ENCODE results near the gene RALA.

DNA sequence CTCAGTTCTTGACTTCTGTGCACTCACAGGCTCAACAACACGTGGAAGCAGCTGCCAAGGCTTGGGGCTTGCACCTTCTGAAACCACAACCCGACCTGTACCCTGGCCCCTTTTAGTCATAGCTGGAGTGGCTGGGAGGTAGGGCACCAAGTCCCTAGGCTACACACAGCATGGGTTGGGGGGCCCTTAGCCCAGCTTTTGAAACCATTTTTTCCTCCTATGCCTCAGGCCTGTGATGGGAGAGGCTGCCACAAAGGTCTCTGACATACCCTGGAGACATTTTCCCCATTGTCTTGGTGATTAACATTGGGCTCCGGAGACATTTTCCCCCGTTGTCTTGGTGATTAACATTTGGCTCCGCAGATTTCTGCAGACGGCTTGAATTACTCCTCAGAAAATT is 38.6 kb downstream of the RALA start:
- TF ChIP-seq, protein P1, sequence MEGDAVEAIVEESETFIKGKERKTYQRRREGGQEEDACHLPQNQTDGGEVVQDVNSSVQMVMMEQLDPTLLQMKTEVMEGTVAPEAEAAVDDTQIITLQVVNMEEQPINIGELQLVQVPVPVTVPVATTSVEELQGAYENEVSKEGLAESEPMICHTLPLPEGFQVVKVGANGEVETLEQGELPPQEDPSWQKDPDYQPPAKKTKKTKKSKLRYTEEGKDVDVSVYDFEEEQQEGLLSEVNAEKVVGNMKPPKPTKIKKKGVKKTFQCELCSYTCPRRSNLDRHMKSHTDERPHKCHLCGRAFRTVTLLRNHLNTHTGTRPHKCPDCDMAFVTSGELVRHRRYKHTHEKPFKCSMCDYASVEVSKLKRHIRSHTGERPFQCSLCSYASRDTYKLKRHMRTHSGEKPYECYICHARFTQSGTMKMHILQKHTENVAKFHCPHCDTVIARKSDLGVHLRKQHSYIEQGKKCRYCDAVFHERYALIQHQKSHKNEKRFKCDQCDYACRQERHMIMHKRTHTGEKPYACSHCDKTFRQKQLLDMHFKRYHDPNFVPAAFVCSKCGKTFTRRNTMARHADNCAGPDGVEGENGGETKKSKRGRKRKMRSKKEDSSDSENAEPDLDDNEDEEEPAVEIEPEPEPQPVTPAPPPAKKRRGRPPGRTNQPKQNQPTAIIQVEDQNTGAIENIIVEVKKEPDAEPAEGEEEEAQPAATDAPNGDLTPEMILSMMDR (IDR thresholded peaks at IDR 0.05): no peak
- TF ChIP-seq ZFX (IDR thresholded peaks at IDR 0.05; ENCODE audit: borderline replicate concordance): no peak

Measured in 22Rv1 (cell line).